Kidney (tissue), 14 donors: Measurements from ENCODE around the gene ZNF281. TPM values are rescaled to one million over a fixed set of nuclear protein-coding genes. Genes with fewer than 3 reads are reported as not detected.

ENCODE experiments used
- DNase-seq, 5 donors: peaks; one replicate each; pipeline ENCODE4 v3.0.0-alpha.2; 2013 to 2020
- FAIRE-seq: peaks from 2 replicates; lab custom pipeline; 2012; peaks lifted over from hg19 to GRCh38; lab: Jason Lieb, UNC
- H3K27ac ChIP-seq, 2 donors: one replicate each; pipeline ENCODE4 v1.7.0; 2013; ENCODE audit warnings: low read depth in 2 of 2, low read length in 2 of 2, inconsistent platforms in 1 of 2
- H3K27me3 ChIP-seq: one replicate; pipeline ENCODE4 v1.7.1; 2013; ENCODE audit warnings: low read length, inconsistent platforms; ENCODE audit not compliant: control insufficient read depth, insufficient read depth
- H3K36me3 ChIP-seq, 3 donors: one replicate each; pipeline versions ENCODE4 v1.7.0 to v1.7.1; 2013; ENCODE audit warnings: low read length in 3 of 3, control low read depth in 1 of 3, inconsistent platforms in 1 of 3; ENCODE audit not compliant: insufficient read depth in 3 of 3, control insufficient read depth in 2 of 3
- H3K4me1 ChIP-seq, 3 donors: one replicate each; pipeline versions ENCODE4 v1.7.0 to v1.7.1; 2013; ENCODE audit warnings: low read length in 3 of 3, inconsistent platforms in 1 of 3, low read depth in 1 of 3; ENCODE audit not compliant: control insufficient read depth in 2 of 3, insufficient read depth in 2 of 3
- H3K4me3 ChIP-seq, 3 donors: one replicate each; pipeline versions ENCODE4 v1.7.0 to v1.8.1; 2013; ENCODE audit warnings: low read length in 3 of 3, control low read depth in 1 of 3, inconsistent platforms in 1 of 3
- H3K9ac ChIP-seq, 3 donors: one replicate each; pipeline versions ENCODE4 v1.7.0 to v1.7.1; 2013; ENCODE audit warnings: low read length in 3 of 3, control low read depth in 1 of 3, inconsistent platforms in 1 of 3
- H3K9me3 ChIP-seq, 3 donors: one replicate each; pipeline versions ENCODE4 v1.7.0 to v1.7.1; 2013; ENCODE audit warnings: low read length in 3 of 3, control low read depth in 1 of 3, inconsistent platforms in 1 of 3; ENCODE audit not compliant: control insufficient read depth in 2 of 3, insufficient read depth in 1 of 3
- intact Hi-C: fragments of 100-400 bp; cut with DNase I; formaldehyde crosslinking; loops from one replicate; pipeline ENCODE4 v1.11.1; 2022
- polyA plus RNA-seq: library from polyadenylated mRNA; stranded (reverse); fragments of 350-450 nt; fragmentation: Illumina TruSeq; extraction: RNeasy Lipid Tissue Mini Kit (QIAGEN cat#74804); gene quantifications from one replicate; pipeline ENCODE4 v1.2.3, GENCODE V29; 2014; ENCODE audit warnings: low read depth, low replicate concordance; ENCODE audit not compliant: insufficient read depth
- total RNA-seq: library from RNA; stranded (reverse); fragmentation: NEBNext Ultra II Directional; extraction: Animal tissue kit (Norgen Biotek cat#: 25700); gene quantifications from one replicate; pipeline ENCODE4 v1.2.1, GENCODE V29; 2021
- TF ChIP-seq, protein P1 (sequence below): IDR thresholded peaks from 3 replicates; pipeline ENCODE4 v1.5.1; 2012; ENCODE audit warnings: mild to moderate bottlenecking, moderate library complexity, borderline replicate concordance; ENCODE audit not compliant: insufficient read depth; ENCODE audit errors: extremely low read depth
- donor health status: control.
- donor health status: control.
- donor health status: control.
- donor health status: control.
- donor health status: control.
- donor health status: DM: yes; HTN: yes; CAD: no.
- donor health status: Normal renal cell carcinoma (clear cell type).

Gene ZNF281
- total and polyA plus RNA-seq, 2 donors from 2014 or later, result 4.0 to 13.1 TPM

DNA sequence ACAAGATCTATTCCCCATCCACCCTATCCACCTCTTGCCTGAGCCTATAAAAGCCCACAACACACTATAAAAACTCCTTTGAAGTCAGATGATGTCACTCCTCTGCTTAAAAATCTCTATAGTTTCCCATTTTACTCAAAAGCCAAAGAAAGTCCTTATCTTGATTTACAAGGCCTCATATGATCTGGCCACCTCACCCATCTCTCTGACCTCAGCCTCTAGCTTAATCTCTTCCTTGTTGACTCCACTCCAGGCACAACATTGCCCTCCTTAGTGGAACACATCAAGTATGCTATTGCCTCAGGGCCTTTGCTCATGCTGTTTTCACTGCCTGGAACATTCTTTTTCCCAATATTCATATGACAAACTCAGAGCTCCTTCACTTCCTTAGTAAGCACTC, 33.3 kb downstream of the ZNF281 start:
- no peaks in the 10 kb centered on the region for H3K9me3 ChIP-seq
- FAIRE-seq, result no peak
- no peaks in the 10 kb centered on the region for H3K36me3 ChIP-seq
- TF ChIP-seq, protein P1, sequence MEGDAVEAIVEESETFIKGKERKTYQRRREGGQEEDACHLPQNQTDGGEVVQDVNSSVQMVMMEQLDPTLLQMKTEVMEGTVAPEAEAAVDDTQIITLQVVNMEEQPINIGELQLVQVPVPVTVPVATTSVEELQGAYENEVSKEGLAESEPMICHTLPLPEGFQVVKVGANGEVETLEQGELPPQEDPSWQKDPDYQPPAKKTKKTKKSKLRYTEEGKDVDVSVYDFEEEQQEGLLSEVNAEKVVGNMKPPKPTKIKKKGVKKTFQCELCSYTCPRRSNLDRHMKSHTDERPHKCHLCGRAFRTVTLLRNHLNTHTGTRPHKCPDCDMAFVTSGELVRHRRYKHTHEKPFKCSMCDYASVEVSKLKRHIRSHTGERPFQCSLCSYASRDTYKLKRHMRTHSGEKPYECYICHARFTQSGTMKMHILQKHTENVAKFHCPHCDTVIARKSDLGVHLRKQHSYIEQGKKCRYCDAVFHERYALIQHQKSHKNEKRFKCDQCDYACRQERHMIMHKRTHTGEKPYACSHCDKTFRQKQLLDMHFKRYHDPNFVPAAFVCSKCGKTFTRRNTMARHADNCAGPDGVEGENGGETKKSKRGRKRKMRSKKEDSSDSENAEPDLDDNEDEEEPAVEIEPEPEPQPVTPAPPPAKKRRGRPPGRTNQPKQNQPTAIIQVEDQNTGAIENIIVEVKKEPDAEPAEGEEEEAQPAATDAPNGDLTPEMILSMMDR, result no peak
- intact Hi-C loops, result no loop called here
- no peaks in the 10 kb centered on the region for H3K27me3 ChIP-seq
- H3K27ac ChIP-seq, result no peak overlapping the region
- DNase-seq, result no peak
- H3K9ac ChIP-seq, result no peak overlapping the region
- no peak overlapping the region for H3K4me3 ChIP-seq
- peaks cover 0 to 4% (median 0%) of the 10 kb centered on the region in 3 donors for H3K4me1 ChIP-seq

DNA sequence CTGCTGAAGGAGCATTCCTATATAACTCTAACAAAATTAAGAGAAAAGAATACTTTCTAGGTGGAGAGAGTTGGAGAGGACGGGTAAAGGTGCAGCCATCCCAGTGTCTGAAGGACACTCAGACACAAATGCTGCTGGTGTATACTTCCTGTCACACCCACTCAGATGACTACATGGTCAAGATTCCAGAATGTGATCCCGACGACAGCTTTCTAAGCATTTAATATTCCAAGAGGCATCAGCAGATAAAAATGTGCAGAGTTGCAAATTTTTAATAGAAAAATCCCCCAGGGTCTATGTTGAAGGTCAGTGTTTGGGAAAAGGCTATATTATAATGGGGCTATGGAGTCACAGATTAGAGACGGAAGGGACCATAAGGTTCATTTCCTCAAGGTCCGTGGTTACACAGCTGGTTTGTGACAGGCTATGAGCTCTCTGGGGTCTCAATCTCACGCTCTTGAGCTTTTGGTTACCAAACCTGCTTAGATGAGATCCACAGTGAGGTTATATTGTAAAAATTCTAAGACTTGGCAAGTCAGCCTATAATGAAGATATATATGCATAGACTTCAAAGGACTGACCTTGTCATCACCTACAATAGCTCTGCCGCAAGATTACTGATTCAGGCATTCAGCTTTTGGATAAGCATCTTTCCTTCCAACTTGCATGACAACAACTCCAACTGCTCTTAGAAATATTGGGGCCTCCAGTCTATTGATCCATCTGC, 35.1 kb downstream of the ZNF281 start:
- Histone ChIP-seq H3K9me3 (no peaks in the 10 kb centered on the region), H3K4me1 (peaks cover 0 to 4% (median 0%) of the 10 kb centered on the region in 3 donors), H3K4me3 (no peak overlapping the region), H3K9ac (no peak overlapping the region), H3K27me3 (no peaks in the 10 kb centered on the region), H3K27ac (no peak overlapping the region), H3K36me3 (peaks cover 0 to 1% (median 0%) of the 10 kb centered on the region in 3 donors)
- TF ChIP-seq, protein P1, result no peak
- intact Hi-C loops, result no loop called here
- no peak for FAIRE-seq
- DNase-seq, result no peak

DNA sequence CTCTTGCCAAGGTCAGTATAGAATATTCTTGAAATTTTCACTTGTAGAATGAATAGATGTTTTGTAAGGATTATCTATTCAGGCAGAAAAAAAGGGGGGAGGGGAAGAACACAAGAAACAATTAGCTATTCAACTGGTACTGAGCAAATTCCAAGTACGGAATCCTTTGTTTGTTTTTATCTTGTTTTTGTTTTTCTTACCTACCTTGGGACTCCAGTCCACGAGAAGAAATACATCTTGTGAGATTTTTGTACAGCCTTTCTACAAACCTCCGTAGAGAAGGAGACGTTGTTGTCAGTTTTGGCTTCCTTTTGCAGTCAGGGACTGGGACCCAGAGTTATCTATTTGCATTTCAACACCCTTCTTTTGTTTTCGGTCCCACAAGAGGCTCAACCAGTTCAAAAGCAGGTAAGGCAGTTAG, 36.0 kb downstream of the ZNF281 start:
- H3K9me3 ChIP-seq, result no peaks in the 10 kb centered on the region
- DNase-seq (no peak), FAIRE-seq (no peak)
- TF ChIP-seq, protein P1, result no peak
- no peak overlapping the region for H3K27ac ChIP-seq
- H3K27me3 ChIP-seq, result no peaks in the 10 kb centered on the region
- H3K4me3 ChIP-seq, result no peak overlapping the region
- H3K4me1 ChIP-seq, result no peaks in the 10 kb centered on the region
- H3K36me3 ChIP-seq, result peaks cover 0 to 2% (median 0%) of the 10 kb centered on the region in 3 donors
- no peak overlapping the region for H3K9ac ChIP-seq
- intact Hi-C loops, result no loop called here
